ENCODE measurements around the gene ARF1. TPM values are rescaled to one million over a fixed set of nuclear protein-coding genes. Genes with fewer than 3 reads are reported as not detected.

ARF1 gene
- total and polyA plus RNA-seq, 2 of the 13 experiments (the other 11 are each of a cell fraction or from before 2014, with no cell fraction given): 186 to 327 TPM

DNA sequence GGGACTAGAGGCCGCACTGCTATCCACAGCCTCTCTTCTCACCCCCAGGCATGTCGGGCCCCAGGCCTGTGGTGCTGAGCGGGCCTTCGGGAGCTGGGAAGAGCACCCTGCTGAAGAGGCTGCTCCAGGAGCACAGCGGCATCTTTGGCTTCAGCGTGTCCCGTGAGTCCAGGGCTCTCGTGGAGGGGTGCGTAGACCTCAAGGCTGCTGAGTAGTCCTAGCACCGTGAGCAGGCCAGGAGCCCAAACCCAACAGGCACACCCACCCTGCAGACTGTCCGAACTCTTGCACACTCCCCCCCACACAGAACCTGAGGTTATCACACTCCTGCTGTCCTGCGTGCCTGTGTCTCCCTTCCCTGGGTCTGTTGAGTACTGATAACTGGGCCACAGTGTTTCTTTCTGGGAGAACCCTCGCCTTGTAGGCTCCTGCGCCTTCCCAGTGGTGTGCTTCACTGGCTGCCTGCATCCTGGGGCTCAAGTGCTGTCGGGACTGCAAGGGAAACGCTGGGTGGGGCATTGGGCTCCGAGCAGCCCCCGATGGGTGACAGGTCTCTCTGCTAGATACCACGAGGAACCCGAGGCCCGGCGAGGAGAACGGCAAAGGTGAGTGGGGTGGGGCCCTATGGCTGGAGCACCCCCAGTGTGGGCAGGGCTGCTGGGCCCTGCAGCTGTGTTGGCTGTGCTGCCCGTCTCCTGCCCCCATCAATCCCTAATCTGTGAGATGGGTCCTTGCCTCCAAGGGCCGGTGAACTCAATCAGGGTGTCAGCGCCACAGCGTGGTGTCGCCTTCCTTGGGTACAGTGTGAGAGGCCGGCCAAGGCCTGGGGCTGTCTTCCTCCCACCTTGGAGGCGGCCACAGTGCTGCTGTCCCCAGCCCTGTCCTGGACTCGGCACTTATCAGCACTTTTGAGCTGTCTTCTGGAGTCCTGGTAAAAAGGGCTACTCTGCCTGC, 63.2 kb downstream of the ARF1 start (continued):
- TF ChIP-seq, protein P1, sequence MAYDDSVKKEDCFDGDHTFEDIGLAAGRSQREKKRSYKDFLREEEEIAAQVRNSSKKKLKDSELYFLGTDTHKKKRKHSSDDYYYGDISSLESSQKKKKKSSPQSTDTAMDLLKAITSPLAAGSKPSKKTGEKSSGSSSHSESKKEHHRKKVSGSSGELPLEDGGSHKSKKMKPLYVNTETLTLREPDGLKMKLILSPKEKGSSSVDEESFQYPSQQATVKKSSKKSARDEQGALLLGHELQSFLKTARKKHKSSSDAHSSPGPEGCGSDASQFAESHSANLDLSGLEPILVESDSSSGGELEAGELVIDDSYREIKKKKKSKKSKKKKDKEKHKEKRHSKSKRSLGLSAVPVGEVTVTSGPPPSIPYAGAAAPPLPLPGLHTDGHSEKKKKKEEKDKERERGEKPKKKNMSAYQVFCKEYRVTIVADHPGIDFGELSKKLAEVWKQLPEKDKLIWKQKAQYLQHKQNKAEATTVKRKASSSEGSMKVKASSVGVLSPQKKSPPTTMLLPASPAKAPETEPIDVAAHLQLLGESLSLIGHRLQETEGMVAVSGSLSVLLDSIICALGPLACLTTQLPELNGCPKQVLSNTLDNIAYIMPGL (CRISPR knock-in tag; IDR thresholded peaks at IDR 0.05; ENCODE audit: borderline replicate concordance in 1 of 2, low read depth in 1 of 2): no peak

DNA sequence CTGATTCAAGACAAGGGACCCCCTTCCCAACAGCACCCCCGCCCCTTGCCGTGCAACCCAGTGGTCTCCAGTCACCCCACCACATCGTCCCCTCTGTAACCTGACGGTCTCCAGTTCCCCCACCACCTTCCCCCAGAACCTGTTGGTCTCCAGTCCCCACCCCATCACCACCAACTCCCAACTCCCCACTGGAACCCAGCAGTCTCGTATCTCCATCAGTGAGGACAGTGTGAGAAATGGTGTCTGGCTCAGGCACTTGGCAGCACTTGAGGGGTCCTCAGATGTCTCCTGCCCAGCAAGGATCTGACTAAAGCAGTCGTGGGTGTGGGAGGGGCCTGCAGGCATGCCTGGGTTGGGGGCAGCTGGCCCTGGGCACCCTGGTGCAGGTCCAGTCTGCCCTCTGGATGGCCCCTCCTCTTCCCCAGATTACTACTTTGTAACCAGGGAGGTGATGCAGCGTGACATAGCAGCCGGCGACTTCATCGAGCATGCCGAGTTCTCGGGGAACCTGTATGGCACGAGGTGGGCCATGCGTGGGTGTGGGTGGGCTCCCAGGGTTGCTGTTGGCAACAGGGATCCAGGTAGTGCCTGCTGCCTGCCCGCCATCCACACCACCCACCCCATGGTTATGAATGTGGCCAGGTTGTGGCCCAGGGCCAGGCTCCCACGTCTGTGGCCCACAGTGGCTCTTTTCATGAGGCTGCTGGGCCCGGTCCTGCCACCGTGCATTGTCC, 64.1 kb downstream of the ARF1 start:
- H3K36me3 ChIP-seq (replicated peaks in 1 of 2; ENCODE audit: control insufficient read depth in 1 of 2, insufficient read depth in 2 of 2, low read length in 2 of 2): peaks cover 4 to 17% of the 10 kb centered on the region in 2 experiments; a peak in 4 of 5 replicates
- H3K27ac ChIP-seq (ENCODE audit: extremely low read length, insufficient read depth, low read length): no peak overlapping the region
- H3K4me3 ChIP-seq (replicated peaks in 1 of 3; ENCODE audit: insufficient read depth in 1 of 3, low read depth in 2 of 3, low read length in 3 of 3): no peak overlapping the region
- intact Hi-C loops (cut with micrococcal nuclease; ENCODE audit: unreplicated experiment) (no loop called here), in situ Hi-C loops (cut with HindIII; ENCODE audit: extremely low pct_ligation_motif_present, low pct_unique_long_range_greater_than_20kb) (no loop called here)
- ChIA-PET CTCF (ENCODE audit: low intra/inter-chr PET ratio, low total read pairs) (no interaction called here), POLR2A (interaction anchor here (1.3 kb wide), 1 partner anchor 18 kb away, joined by 3 read pairs; the partner anchor contains the start of gene IBA57)
- FAIRE-seq: no peak
- peaks cover 52% of the 10 kb centered on the region for H3K79me2 ChIP-seq (ENCODE audit: insufficient read depth, low read length)
- no peak overlapping the region for H3K9ac ChIP-seq (ENCODE audit: insufficient read depth, low read depth, low read length)
- no peaks in the 10 kb centered on the region for H3K9me3 ChIP-seq (ENCODE audit: low read length)
- WGBS (ENCODE audit: low lambda C conversion rate): 96% methylated on average over 11 of the region's 18 CpGs
- BruUV-seq (replicated peaks): no TSS peak
- H4K20me1 ChIP-seq (ENCODE audit: insufficient read depth, low read length): peaks cover 23% of the 10 kb centered on the region; the same call in 1 of the 2 replicates
- no peak overlapping the region for H3K4me2 ChIP-seq (ENCODE audit: low read depth, low read length)
- DNase-seq (ENCODE audit: low spot score): no peak
- no peak overlapping the region for H2AFZ ChIP-seq (ENCODE audit: low read length)
- no peaks in the 10 kb centered on the region for H3K27me3 ChIP-seq (ENCODE audit: control insufficient read depth in 1 of 2, insufficient read depth in 2 of 2, low read length in 2 of 2)
- no peak for ATAC-seq
- H3K4me1 ChIP-seq (ENCODE audit: insufficient read depth, low read length): peaks cover 61% of the 10 kb centered on the region
- TF ChIP-seq, protein P2, sequence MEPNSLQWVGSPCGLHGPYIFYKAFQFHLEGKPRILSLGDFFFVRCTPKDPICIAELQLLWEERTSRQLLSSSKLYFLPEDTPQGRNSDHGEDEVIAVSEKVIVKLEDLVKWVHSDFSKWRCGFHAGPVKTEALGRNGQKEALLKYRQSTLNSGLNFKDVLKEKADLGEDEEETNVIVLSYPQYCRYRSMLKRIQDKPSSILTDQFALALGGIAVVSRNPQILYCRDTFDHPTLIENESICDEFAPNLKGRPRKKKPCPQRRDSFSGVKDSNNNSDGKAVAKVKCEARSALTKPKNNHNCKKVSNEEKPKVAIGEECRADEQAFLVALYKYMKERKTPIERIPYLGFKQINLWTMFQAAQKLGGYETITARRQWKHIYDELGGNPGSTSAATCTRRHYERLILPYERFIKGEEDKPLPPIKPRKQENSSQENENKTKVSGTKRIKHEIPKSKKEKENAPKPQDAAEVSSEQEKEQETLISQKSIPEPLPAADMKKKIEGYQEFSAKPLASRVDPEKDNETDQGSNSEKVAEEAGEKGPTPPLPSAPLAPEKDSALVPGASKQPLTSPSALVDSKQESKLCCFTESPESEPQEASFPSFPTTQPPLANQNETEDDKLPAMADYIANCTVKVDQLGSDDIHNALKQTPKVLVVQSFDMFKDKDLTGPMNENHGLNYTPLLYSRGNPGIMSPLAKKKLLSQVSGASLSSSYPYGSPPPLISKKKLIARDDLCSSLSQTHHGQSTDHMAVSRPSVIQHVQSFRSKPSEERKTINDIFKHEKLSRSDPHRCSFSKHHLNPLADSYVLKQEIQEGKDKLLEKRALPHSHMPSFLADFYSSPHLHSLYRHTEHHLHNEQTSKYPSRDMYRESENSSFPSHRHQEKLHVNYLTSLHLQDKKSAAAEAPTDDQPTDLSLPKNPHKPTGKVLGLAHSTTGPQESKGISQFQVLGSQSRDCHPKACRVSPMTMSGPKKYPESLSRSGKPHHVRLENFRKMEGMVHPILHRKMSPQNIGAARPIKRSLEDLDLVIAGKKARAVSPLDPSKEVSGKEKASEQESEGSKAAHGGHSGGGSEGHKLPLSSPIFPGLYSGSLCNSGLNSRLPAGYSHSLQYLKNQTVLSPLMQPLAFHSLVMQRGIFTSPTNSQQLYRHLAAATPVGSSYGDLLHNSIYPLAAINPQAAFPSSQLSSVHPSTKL (CRISPR knock-in tag; IDR thresholded peaks at IDR 0.05): no peak
- TF ChIP-seq, protein P3, sequence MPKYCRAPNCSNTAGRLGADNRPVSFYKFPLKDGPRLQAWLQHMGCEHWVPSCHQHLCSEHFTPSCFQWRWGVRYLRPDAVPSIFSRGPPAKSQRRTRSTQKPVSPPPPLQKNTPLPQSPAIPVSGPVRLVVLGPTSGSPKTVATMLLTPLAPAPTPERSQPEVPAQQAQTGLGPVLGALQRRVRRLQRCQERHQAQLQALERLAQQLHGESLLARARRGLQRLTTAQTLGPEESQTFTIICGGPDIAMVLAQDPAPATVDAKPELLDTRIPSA (CRISPR knock-in tag; IDR thresholded peaks at IDR 0.05; ENCODE audit: borderline replicate concordance): no peak
- TF ChIP-seq, protein P4, sequence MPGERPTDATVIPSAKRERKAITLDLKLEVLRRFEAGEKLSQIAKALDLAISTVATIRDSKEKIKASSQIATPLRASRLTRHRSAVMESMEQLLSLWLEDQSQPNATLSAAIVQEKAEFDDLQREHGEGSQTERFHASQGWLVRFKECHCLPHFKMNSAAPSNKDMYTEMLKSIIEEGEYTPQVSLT (CRISPR knock-in tag; IDR thresholded peaks at IDR 0.05; ENCODE audit: borderline replicate concordance, low read depth): no peak
- no peak for TF ChIP-seq ZNF354B (CRISPR knock-in tag; IDR thresholded peaks at IDR 0.05)
- TF ChIP-seq, protein P5, sequence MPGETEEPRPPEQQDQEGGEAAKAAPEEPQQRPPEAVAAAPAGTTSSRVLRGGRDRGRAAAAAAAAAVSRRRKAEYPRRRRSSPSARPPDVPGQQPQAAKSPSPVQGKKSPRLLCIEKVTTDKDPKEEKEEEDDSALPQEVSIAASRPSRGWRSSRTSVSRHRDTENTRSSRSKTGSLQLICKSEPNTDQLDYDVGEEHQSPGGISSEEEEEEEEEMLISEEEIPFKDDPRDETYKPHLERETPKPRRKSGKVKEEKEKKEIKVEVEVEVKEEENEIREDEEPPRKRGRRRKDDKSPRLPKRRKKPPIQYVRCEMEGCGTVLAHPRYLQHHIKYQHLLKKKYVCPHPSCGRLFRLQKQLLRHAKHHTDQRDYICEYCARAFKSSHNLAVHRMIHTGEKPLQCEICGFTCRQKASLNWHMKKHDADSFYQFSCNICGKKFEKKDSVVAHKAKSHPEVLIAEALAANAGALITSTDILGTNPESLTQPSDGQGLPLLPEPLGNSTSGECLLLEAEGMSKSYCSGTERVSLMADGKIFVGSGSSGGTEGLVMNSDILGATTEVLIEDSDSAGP (CRISPR knock-in tag; IDR thresholded peaks at IDR 0.05; ENCODE audit: borderline replicate concordance): no peak
